ENCODE measurements around the gene IL36B. TPM values are rescaled to one million over a fixed set of nuclear protein-coding genes. Genes with fewer than 3 reads are reported as not detected.

Gene IL36B
- 0.15 to 0.25 TPM (median 0.24 TPM) in 3 of 5 replicates, not detected in the others for total RNA-seq (2022; extraction: Qiagen RNA extraction; ENCODE audit: low read depth)

GRCh38 chr2:113052396-113052917, at the start of gene IL36B:
Gene IL36B, minus strand, starts transcription at chr2:113052867.

GRCh38 chr2:113067681-113068080, 15.0 kb upstream of the IL36B start, which contains the start of gene IL1F10:
Gene IL1F10, plus strand, starts transcription at chr2:113067970. Its CDS starts 4,769 bp downstream, at chr2:113072739.

GRCh38 chr2:113058998-113059960, 6.6 kb upstream of the IL36B start, which contains the start of gene IL36RN:
Gene IL36RN, plus strand, starts transcription at chr2:113059198. Its CDS starts 241 bp downstream, at chr2:113059439.

GRCh38 chr2:113005030-113005509, 47.6 kb downstream of the IL36B start, which contains the start of gene IL36A:
Gene IL36A, plus strand, starts transcription at chr2:113005459. Its CDS starts 413 bp downstream, at chr2:113005872.

GRCh38 chr2:112977559-112978056, 75.1 kb downstream of the IL36B start, which contains the start of gene IL36G:
Gene IL36G, plus strand, starts transcription at chr2:112978006. Its CDS starts 633 bp downstream, at chr2:112978639.

Other genes starting within 250 kb of the IL36B start
- 0.17 to 0.49 TPM (median 0.28 TPM) in 5 replicates for gene IL1B, start 216.1 kb downstream of the IL36B start, total RNA-seq (2022; extraction: Qiagen RNA extraction; ENCODE audit: low read depth)
- gene IL37, start 141.7 kb downstream of the IL36B start, total RNA-seq (2022; extraction: Qiagen RNA extraction; ENCODE audit: low read depth), result not detected in 5 replicates
- not detected in 5 replicates for gene IL36G, start 74.9 kb downstream of the IL36B start, total RNA-seq (2022; extraction: Qiagen RNA extraction; ENCODE audit: low read depth)
- not detected in 5 replicates for gene IL36A, start 47.4 kb downstream of the IL36B start, total RNA-seq (2022; extraction: Qiagen RNA extraction; ENCODE audit: low read depth)
- 0.06 to 0.14 TPM (median 0.07 TPM) in 5 replicates for gene IL36RN, start 6.3 kb upstream of the IL36B start, total RNA-seq (2022; extraction: Qiagen RNA extraction; ENCODE audit: low read depth)
- not detected in 5 replicates for gene IL1F10, start 15.1 kb upstream of the IL36B start, total RNA-seq (2022; extraction: Qiagen RNA extraction; ENCODE audit: low read depth)
- gene IL1RN, start 74.7 kb upstream of the IL36B start, total RNA-seq (2022; extraction: Qiagen RNA extraction; ENCODE audit: low read depth), result 0.29 to 0.43 TPM (median 0.34 TPM) in 5 replicates
- 9.1 to 11.2 TPM (median 10.6 TPM) in 5 replicates for gene PSD4, start 121.1 kb upstream of the IL36B start, total RNA-seq (2022; extraction: Qiagen RNA extraction; ENCODE audit: low read depth)
- gene PAX8, start 226.1 kb upstream of the IL36B start, total RNA-seq (2022; extraction: Qiagen RNA extraction; ENCODE audit: low read depth), result 0.55 to 1.5 TPM (median 0.63 TPM) in 5 replicates